BE2C (cell line): ENCODE measurements around the gene C1R.
"Not testable (repeated sequence)": the region's sequence is repeated elsewhere in the genome, so short reads cannot be mapped to it uniquely, and the experiment has no call there.

Source experiments
- DNase-seq: peaks from one replicate; pipeline ENCODE4 v3.0.0-alpha.2; 2020
- H3K27me3 ChIP-seq: fragments of 250-450 bp; sonication (Bioruptor Pico); 2 replicates; pipeline ENCODE4 v1.5.1; 2020; ENCODE audit warnings: mild to moderate bottlenecking
- H3K36me3 ChIP-seq: fragments of 250-450 bp; sonication (Bioruptor Pico); 2 replicates; pipeline ENCODE4 v1.5.1; 2020; ENCODE audit warnings: mild to moderate bottlenecking
- H3K4me1 ChIP-seq: fragments of 250-450 bp; sonication (Bioruptor Pico); 2 replicates; pipeline ENCODE4 v1.5.1; 2020
- H3K4me3 ChIP-seq: 2 replicates; pipeline ENCODE4 v1.5.1; 2011; ENCODE audit warnings: low read depth, low read length
- H3K9me3 ChIP-seq: fragments of 250-450 bp; sonication (Bioruptor Pico); 2 replicates; pipeline ENCODE4 v1.5.1; 2020
- CTCF ChIP-seq: IDR thresholded peaks from 2 replicates; pipeline ENCODE4 v1.5.1; 2012; ENCODE audit warnings: mild to moderate bottlenecking, low read depth, low read length

C1R gene

GRCh38 chr12:7045913-7046312 lies 46.3 kb downstream of the C1R start:
- no peak for DNase-seq
- no peak for TF ChIP-seq CTCF
- Histone ChIP-seq H3K4me3 (no peak overlapping the region), H3K9me3 (no peaks in the 10 kb centered on the region), H3K27me3 (peaks cover 8% of the 10 kb centered on the region; the same call in 1 of the 2 replicates), H3K36me3 (no peaks in the 10 kb centered on the region), H3K4me1 (no peaks in the 10 kb centered on the region)

- peak; percentile 61 for TF ChIP-seq CTCF
Measured at GRCh38 chr12:7042842-7043241, 49.4 kb downstream of the C1R start.

DNA sequence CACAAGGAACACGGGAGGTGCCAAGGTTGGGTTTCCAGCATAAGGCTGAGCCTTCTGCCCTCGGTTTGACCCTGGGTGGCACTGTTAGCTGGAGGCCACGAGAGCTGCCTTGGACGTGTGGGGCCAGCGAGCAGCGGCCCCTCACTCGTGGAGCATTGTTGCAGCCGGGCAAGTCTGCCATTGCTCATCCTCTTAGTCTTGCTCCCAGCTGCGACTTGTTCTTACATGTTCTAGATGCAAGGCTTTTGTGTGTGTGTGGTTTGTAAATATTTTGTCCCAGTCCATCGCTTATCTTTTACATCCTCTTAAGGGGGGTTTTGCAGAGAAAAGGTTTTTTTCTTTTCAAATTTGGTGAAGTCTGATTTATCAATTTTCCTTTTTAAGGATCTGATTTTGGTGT lies 52.8 kb downstream of the C1R start:
- TF ChIP-seq CTCF = no peak
- H3K27me3 ChIP-seq = no peaks in the 10 kb centered on the region; the same call in 1 of the 2 replicates
- no peaks in the 10 kb centered on the region for H3K9me3 ChIP-seq
- no peaks in the 10 kb centered on the region for H3K4me1 ChIP-seq
- no peaks in the 10 kb centered on the region for H3K36me3 ChIP-seq
- H3K4me3 ChIP-seq = no peak overlapping the region
- no peak for DNase-seq

More at GRCh38 chr12:7042842-7043241, 49.4 kb downstream of the C1R start:
- no peaks in the 10 kb centered on the region for H3K36me3 ChIP-seq
- no peak overlapping the region for H3K4me3 ChIP-seq
- DNase-seq = no peak
- H3K9me3 ChIP-seq = no peaks in the 10 kb centered on the region
- H3K4me1 ChIP-seq = no peaks in the 10 kb centered on the region
- peaks cover 4% of the 10 kb centered on the region; the same call in 1 of the 2 replicates for H3K27me3 ChIP-seq

DNA sequence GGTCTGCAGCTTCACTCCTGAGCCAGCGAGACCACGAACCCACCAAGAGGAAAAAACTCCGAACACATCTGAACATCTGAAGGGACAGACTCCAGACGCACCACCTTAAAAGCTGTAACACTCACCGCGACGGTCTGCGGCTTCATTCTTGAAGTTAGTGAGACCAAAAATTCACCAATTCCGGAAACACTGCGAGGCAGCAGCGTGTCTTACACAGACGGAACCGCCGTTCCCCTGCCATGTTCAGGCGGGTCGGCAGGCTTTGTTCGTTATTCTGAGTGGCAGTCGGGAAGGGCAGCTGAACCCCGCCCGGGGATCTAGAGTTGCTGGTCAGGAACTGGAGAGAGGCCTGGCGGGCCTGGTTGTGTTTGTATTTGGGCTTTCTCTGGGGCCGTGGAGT lies 53.7 kb downstream of the C1R start:
- Histone ChIP-seq H3K4me1 (no peaks in the 10 kb centered on the region), H3K9me3 (no peaks in the 10 kb centered on the region), H3K4me3 (no peak overlapping the region), H3K27me3 (no peaks in the 10 kb centered on the region; the same call in 1 of the 2 replicates), H3K36me3 (no peaks in the 10 kb centered on the region)
- TF ChIP-seq CTCF = no peak
- no peak for DNase-seq

GRCh38 chr12:7037411-7037810 lies 54.8 kb downstream of the C1R start:
- not testable (repeated sequence) for H3K36me3 ChIP-seq, H3K9me3 ChIP-seq, H3K4me1 ChIP-seq, H3K27me3 ChIP-seq, H3K4me3 ChIP-seq, DNase-seq

GRCh38 chr12:7035463-7035862 lies 56.8 kb downstream of the C1R start:
- Histone ChIP-seq H3K27me3 (no peaks in the 10 kb centered on the region), H3K36me3 (no peaks in the 10 kb centered on the region), H3K4me3 (no peak overlapping the region), H3K9me3 (no peaks in the 10 kb centered on the region; the same call in 1 of the 2 replicates), H3K4me1 (no peaks in the 10 kb centered on the region)
- no peak for DNase-seq
- no peak for TF ChIP-seq CTCF

DNA sequence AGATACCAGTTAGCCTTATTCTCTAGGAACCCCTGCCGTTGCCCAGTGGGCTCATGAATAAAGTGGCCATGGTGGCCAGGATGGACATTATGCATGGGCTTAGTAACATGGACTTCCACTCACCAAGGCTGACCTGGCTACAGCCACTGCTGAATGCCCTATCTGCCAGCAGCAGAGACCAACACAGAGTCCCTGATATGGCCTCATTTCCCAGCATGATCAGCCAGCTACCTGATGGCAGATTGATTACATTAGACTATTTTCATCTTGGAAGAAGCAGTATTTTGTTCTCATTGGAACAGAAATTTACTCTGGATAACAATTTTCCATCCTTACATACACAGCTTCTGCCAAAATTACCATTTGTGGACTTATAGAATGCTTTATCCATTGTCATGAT lies 57.8 kb downstream of the C1R start:
- no peak for DNase-seq
- Histone ChIP-seq H3K36me3 (no peaks in the 10 kb centered on the region), H3K9me3 (no peaks in the 10 kb centered on the region; the same call in 1 of the 2 replicates), H3K4me3 (no peak overlapping the region), H3K4me1 (no peaks in the 10 kb centered on the region), H3K27me3 (no peaks in the 10 kb centered on the region)
- TF ChIP-seq CTCF = no peak
